ENCODE results near the gene STX12.
A peak's percentile ranks its signal among the peaks of the same experiment; 100 is the strongest.
"Not testable (repeated sequence)": the region's sequence is repeated elsewhere in the genome, so short reads cannot be mapped to it uniquely, and the experiment has no call there.

The STX12 gene

GRCh38 chr1:27776276-27776675 lies 3.3 kb downstream of the STX12 start:
- DNase-seq: not testable (repeated sequence)

GRCh38 chr1:27778056-27778455 lies 5.0 kb downstream of the STX12 start:
- DNase-seq: no peak

DNA sequence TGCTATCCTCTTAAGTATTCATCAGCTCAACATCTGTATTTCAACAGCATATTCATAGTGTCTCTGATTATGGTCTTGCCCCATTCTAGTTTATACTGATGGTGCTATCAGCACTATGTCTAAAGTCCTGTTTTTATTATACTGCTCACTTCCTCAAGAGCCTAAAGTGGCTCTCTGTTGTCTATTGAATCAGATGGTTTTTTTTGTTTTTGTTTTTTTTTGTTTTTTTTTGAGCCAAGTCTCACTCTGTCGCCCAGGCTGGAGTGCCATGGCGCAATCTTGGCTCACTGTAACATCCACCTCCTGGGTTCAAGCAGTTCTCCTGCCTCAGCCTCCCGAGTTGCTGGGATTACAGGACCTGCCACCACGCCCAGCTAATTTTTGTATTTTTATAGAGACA lies 6.1 kb downstream of the STX12 start:
- no peak for DNase-seq

GRCh38 chr1:27782950-27783349 lies 9.9 kb downstream of the STX12 start:
- no peak for DNase-seq

- no peak for DNase-seq
Observed at GRCh38 chr1:27784700-27785099, 11.7 kb downstream of the STX12 start.

- no peak for DNase-seq
Observed at GRCh38 chr1:27785781-27786455, 12.9 kb downstream of the STX12 start.

GRCh38 chr1:27787895-27788294 lies 14.9 kb downstream of the STX12 start:
- no peak for DNase-seq

GRCh38 chr1:27789540-27790041 lies 16.6 kb downstream of the STX12 start:
- no peak for DNase-seq

- DNase-seq: not testable (repeated sequence)
Observed at GRCh38 chr1:27790270-27790669, 17.3 kb downstream of the STX12 start.

GRCh38 chr1:27795601-27796000 lies 22.6 kb downstream of the STX12 start:
- no peak for DNase-seq

- DNase-seq: no peak
Observed at GRCh38 chr1:27804791-27805190, 31.8 kb downstream of the STX12 start.

- DNase-seq: no peak
Observed at GRCh38 chr1:27806758-27807157, 33.7 kb downstream of the STX12 start.

- DNase-seq: no peak
Observed at GRCh38 chr1:27807385-27807784, 34.4 kb downstream of the STX12 start.

DNA sequence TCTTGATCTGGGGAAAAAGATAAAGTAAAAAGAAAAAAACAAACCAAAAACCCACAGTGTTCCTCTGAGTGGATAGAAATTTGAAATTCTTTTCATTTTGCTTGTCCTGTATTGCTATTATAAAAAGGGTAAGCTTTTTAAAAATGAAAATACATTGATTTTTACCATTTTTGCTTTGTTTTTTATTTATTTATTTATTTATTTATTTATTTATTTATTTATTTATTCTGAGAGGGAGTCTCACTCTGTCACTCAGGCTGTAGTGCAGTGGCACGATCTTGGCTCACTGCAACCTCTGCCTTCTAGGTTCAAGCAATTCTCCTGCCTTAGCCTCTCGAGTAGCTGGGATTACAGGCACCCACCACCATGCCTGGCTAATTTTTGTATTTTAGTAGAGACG lies 35.1 kb downstream of the STX12 start:
- DNase-seq: not testable (repeated sequence)

- DNase-seq: no peak
Observed at GRCh38 chr1:27809883-27810282, 36.9 kb downstream of the STX12 start.

- DNase-seq: no peak
Observed at GRCh38 chr1:27811741-27812500, 38.9 kb downstream of the STX12 start.

DNA sequence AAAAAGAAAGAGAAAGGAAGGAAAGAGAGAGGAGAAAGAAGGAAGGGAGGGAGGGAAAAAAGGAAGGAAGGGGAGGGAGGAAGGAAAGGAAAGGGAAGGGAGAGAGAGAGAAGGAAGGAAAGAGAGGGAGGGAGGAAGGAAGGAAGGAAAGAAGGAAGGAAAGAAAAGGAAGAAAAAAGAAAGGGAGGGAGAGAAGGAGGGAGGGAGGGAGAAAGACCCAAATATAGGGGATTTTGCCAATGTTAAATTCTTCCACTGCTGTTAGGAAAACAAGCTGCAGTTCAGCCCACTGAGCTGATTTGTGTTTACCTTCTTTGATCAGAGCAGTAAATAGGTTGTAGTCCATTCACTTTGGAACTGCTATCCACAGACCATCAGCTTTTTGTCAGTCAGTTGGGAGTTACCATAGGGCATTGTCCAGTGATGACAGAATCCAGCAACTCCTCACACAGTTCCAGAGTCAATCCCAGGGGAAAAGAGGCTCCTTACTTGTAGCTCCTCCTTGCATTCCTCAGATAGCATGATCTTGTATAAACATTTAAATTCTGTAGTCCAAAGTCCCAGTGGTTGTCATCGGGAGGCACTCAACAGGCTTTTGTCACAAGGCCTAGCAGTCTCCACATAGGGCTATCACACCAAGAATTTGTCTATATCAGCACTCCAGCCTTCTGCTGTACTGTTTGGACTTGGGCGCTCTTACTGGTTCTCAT lies 44.1 kb downstream of the STX12 start:
- no peak for DNase-seq

GRCh38 chr1:27821761-27822315 lies 48.8 kb downstream of the STX12 start:
- no peak for DNase-seq

DNA sequence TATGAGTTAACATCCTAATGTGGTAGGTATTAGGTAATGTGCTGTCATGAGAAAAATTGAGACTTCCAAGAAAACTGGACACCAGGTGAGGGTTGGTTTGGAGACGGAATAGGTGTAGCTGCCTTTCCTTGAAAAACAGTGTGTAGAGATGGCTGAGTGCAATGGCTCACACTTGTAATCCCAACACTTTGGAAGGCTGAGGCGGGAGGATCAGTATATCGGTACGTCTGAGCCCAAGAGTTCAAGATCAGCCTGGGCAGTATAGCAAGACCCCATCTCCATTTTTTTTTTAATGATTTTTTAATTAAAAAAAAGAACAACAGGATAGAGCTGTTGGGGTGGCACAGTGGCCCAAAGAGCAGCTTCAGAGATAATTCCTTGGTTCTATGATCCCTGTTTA lies 50.8 kb downstream of the STX12 start:
- DNase-seq: no peak

DNA sequence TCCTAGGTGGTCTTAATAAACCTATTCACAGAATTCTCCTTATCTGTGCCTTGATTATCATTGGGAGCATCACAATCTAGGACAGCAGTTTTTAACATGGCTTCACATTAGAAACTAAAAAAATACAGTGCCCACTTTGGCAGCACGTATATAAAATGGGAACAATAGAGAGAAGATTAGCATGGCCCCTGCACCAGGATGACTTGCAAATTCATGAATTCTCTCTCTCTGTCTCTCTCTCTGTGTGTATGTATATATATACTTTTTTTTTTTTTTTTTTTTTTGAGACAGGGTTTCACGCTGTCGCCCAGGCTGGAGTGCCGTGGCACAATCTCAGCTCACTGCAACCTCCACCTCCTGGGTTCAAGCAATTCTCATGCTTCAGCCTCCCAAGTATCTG lies 51.4 kb downstream of the STX12 start:
- no peak for DNase-seq

DNA sequence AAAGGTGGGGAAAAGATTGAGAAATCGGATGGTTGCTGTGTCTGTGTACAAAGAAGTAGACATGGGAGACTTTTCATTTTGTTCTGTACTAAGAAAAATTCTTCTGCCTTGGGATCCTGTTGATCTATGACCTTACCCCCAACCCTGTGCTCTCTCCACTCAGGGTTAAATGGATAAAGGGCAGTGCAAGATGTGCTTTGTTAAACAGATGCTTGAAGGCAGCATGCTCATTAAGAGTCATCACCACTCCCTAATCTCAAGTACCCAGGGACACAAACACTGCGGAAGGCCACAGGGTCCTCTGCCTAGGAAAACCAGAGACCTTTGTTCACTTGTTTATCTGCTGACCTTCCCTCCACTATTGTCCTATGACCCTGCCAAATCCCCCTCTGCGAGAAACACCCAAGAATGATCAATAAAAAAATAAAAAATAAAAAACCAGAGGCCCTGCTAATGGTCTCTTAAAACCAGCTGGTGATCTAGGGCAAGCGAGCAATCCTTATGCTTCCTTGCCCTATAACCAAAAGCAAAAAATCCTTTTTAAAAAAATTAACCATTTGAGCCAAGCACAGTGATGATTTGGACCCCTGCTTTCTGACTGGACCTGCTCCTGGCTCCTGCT lies 56.4 kb downstream of the STX12 start:
- DNase-seq: not testable (repeated sequence)

- peak; percentile 93 for DNase-seq
Observed at GRCh38 chr1:27830621-27831440, 57.8 kb downstream of the STX12 start, which contains the start of gene PPP1R8. PPP1R8 (plus strand) TSS chr1:27830782; CDS start chr1:27830836, 54 bp downstream.

Measured in activated T-cell treated with anti-CD3 and anti-CD28 coated beads, Interleukin-2, amount 50 U/mL, for 48 hours (primary cell).